ENCODE data around the gene DDX51. TPM values are rescaled to one million over a fixed set of nuclear protein-coding genes. Genes with fewer than 3 reads are reported as not detected.

Gene DDX51
- total and polyA plus RNA-seq, 2 of the 4 experiments (the other 2 are of a cell fraction): 3.8 to 14.5 TPM

GRCh38 chr12:132180648-132181546 is 36.8 kb upstream of the DDX51 start:
- CTCF ChIA-PET: no interaction called here

More at GRCh38 chr12:132180648-132181546, 36.8 kb upstream of the DDX51 start:
- no peak overlapping the region for H2BK120ac ChIP-seq (ENCODE audit: low read depth, low read length)
- H3K79me1 ChIP-seq (ENCODE audit: low read depth in 1 of 2, low read length in 2 of 2): no peaks in the 10 kb centered on the region
- ATAC-seq (ENCODE audit: low read depth) (no peak), DNase-seq (no peak)
- POLR2A ChIA-PET (ENCODE audit: unreplicated experiment): no interaction called here
- dilution Hi-C loops (cut with HindIII; ENCODE audit: low sequenced_read_pairs, unreplicated experiment) (no loop called here), intact Hi-C loops (cut with micrococcal nuclease) (no loop called here), in situ Hi-C loops (cut with MboI; ENCODE audit: low sequenced_read_pairs) (no loop called here)
- no peak overlapping the region for H3K4ac ChIP-seq (ENCODE audit: low read depth, low read length)
- no peak overlapping the region for H3K4me3 ChIP-seq (ENCODE audit: insufficient read depth, low read depth, low read length)
- H4K5ac ChIP-seq (ENCODE audit: low read depth, low read length): no peak overlapping the region
- H2BK5ac ChIP-seq (ENCODE audit: low read depth, low read length, poor library complexity, severe bottlenecking): no peak overlapping the region
- H3K4me2 ChIP-seq (ENCODE audit: low read depth, low read length): no peak overlapping the region
- no peak overlapping the region for H3K27ac ChIP-seq (ENCODE audit: insufficient read depth, low read length)
- no peaks in the 10 kb centered on the region; the same call in 1 of the 2 replicates for H4K20me1 ChIP-seq (ENCODE audit: insufficient read depth, low read length)
- H3K9ac ChIP-seq (ENCODE audit: low read depth, low read length): no peak overlapping the region
- no peak overlapping the region for H4K91ac ChIP-seq (ENCODE audit: insufficient read depth, low read depth, low read length)
- H3K27me3 ChIP-seq (ENCODE audit: control insufficient read depth, insufficient read depth, low read length): peaks cover 50% of the 10 kb centered on the region
- no peak overlapping the region for H3K14ac ChIP-seq (replicated peaks; ENCODE audit: low read depth, low read length)
- no peak overlapping the region for H2AK9ac ChIP-seq (replicated peaks; ENCODE audit: low read depth, low read length, poor library complexity)
- H3K23ac ChIP-seq (ENCODE audit: low read depth, low read length): no peak overlapping the region
- H4K8ac ChIP-seq (ENCODE audit: low read depth in 2 of 2, low read length in 2 of 2): no peak overlapping the region
- no peak overlapping the region for H2AK5ac ChIP-seq (ENCODE audit: low read depth, low read length)
- no peaks in the 10 kb centered on the region for H3K9me1 ChIP-seq (ENCODE audit: insufficient read depth, low read length)
- no peak overlapping the region for H2BK15ac ChIP-seq (ENCODE audit: low read depth, low read length)
- no peak for TF ChIP-seq SMC3 (IDR thresholded peaks at IDR 0.05; ENCODE audit: low read depth, low read length)
- TF ChIP-seq RFX5 (IDR thresholded peaks at IDR 0.05; ENCODE audit: low read depth, low read length): no peak
- TF ChIP-seq CEBPB (IDR thresholded peaks at IDR 0.05; ENCODE audit: low read depth, low read length): no peak
- no peak for TF ChIP-seq POLR2A (IDR thresholded peaks at IDR 0.05; ENCODE audit: low read depth, low read length)
- H3K56ac ChIP-seq (ENCODE audit: extremely low read depth, insufficient read depth, low read length): no peak overlapping the region
- H3K36me3 ChIP-seq (ENCODE audit: control insufficient read depth, insufficient read depth, low read length): no peaks in the 10 kb centered on the region
- WGBS, 2 experiments (ENCODE audit: extremely low coverage in 2 of 2, insufficient read length in 1 of 2): 75% methylated on average over 12 of the region's 30 CpGs; no CpG with 5 or more reads in 1 of the 2 experiments
- no peaks in the 10 kb centered on the region for H3K4me1 ChIP-seq (ENCODE audit: control insufficient read depth, insufficient read depth, low read length)
- no peak overlapping the region for H3K18ac ChIP-seq (ENCODE audit: low read depth, low read length)
- no peak overlapping the region for H2BK20ac ChIP-seq (ENCODE audit: low read depth, low read length)
- H3K9me3 ChIP-seq (ENCODE audit: control insufficient read depth, insufficient read depth, low read length): no peaks in the 10 kb centered on the region; the same call in 1 of the 2 replicates
- BruUV-seq (replicated peaks): no TSS peak
- no peak overlapping the region for H2AFZ ChIP-seq (replicated peaks; ENCODE audit: low read length, poor library complexity)
